Activated CD8-positive, alpha-beta memory T cell treated with anti-CD3 and anti-CD28 coated beads for 24 hours (primary cell): ENCODE results near the gene NABP1.

Experiments used
- DNase-seq: peaks from one replicate; pipeline ENCODE4 v3.0.0-alpha.2; 2020

The NABP1 gene

GRCh38 chr2:191650896-191651773 is 26.8 kb upstream of the NABP1 start:
- no peak for DNase-seq

GRCh38 chr2:191653667-191654391 is 24.1 kb upstream of the NABP1 start:
- DNase-seq: no peak

GRCh38 chr2:191656391-191656790 is 21.5 kb upstream of the NABP1 start:
- no peak for DNase-seq

- no peak for DNase-seq
Measured at GRCh38 chr2:191656792-191657191, 21.1 kb upstream of the NABP1 start.

GRCh38 chr2:191657977-191658376 is 20.0 kb upstream of the NABP1 start:
- DNase-seq: no peak

- DNase-seq: no peak
Measured at GRCh38 chr2:191659198-191659597, 18.7 kb upstream of the NABP1 start.

- DNase-seq: no peak
Measured at GRCh38 chr2:191660575-191660974, 17.4 kb upstream of the NABP1 start.

- DNase-seq: no peak
Measured at GRCh38 chr2:191661097-191661924, 16.6 kb upstream of the NABP1 start.

- no peak for DNase-seq
Measured at GRCh38 chr2:191664823-191665677, 12.9 kb upstream of the NABP1 start.

GRCh38 chr2:191666226-191666625 is 11.7 kb upstream of the NABP1 start:
- DNase-seq: no peak

GRCh38 chr2:191666732-191667131 is 11.2 kb upstream of the NABP1 start:
- DNase-seq: no peak

- DNase-seq: no peak
Measured at GRCh38 chr2:191670076-191670475, 7.9 kb upstream of the NABP1 start.

- no peak for DNase-seq
Measured at GRCh38 chr2:191670787-191671186, 7.1 kb upstream of the NABP1 start.

- DNase-seq: peak; percentile 66
Measured at GRCh38 chr2:191675807-191676721, 1.9 kb upstream of the NABP1 start.

- DNase-seq: no peak
Measured at GRCh38 chr2:191676790-191677645, 918 bp upstream of the NABP1 start.

- DNase-seq: peak; percentile 90
Measured at GRCh38 chr2:191678437-191679100, 633 bp downstream of the NABP1 start.

GRCh38 chr2:191679818-191680600 is 2.1 kb downstream of the NABP1 start:
- no peak for DNase-seq

GRCh38 chr2:191680639-191681038 is 2.7 kb downstream of the NABP1 start:
- DNase-seq: no peak

GRCh38 chr2:191682126-191682525 is 4.2 kb downstream of the NABP1 start:
- DNase-seq: no peak
